Lung (tissue), 12 donors: Measurements from ENCODE around the gene FXYD5. TPM values are rescaled to one million over a fixed set of nuclear protein-coding genes. Genes with fewer than 3 reads are reported as not detected.

Experiments used
- ATAC-seq: fragments of 200-7000 bp; cut with Tn5 transposase; one replicate; pipeline ENCODE4 v1.9.1; 2020; ENCODE audit warnings: moderate number of reproducible peaks; ENCODE audit not compliant: insufficient read depth, low FRiP score
- DNase-seq, 3 donors: peaks; one replicate each; pipeline ENCODE4 v3.0.0-alpha.2; 2013 to 2017
- H3K27ac ChIP-seq, 2 donors: one replicate each; pipeline ENCODE4 v1.5.1; 2013; ENCODE audit warnings: mild to moderate bottlenecking in 2 of 2, moderate library complexity in 2 of 2, control low read depth in 1 of 2, inconsistent platforms in 1 of 2, low read depth in 1 of 2, low read length in 1 of 2
- H3K27me3 ChIP-seq, 3 donors: one replicate each; pipeline ENCODE4 v1.5.1; 2013; ENCODE audit warnings: low read length in 2 of 3; ENCODE audit not compliant: control insufficient read depth in 3 of 3, insufficient read depth in 3 of 3
- H3K36me3 ChIP-seq, 4 donors: one replicate each; pipeline ENCODE4 v1.5.1; 2013; ENCODE audit warnings: low read length in 4 of 4, mild to moderate bottlenecking in 1 of 4, moderate library complexity in 1 of 4; ENCODE audit not compliant: control insufficient read depth in 4 of 4, insufficient read depth in 4 of 4
- H3K4me1 ChIP-seq, 5 donors: one replicate each; pipeline ENCODE4 v1.5.1; 2013; ENCODE audit warnings: low read length in 5 of 5, mild to moderate bottlenecking in 2 of 5, moderate library complexity in 1 of 5; ENCODE audit not compliant: control insufficient read depth in 5 of 5, insufficient read depth in 5 of 5
- H3K4me3 ChIP-seq: one replicate; pipeline ENCODE4 v1.5.1; 2013; ENCODE audit warnings: mild to moderate bottlenecking, control low read depth, moderate library complexity
- H3K9ac ChIP-seq, 2 donors: one replicate each; pipeline ENCODE4 v1.5.1; 2013; ENCODE audit warnings: low read length in 2 of 2, control low read depth in 1 of 2; ENCODE audit not compliant: insufficient read depth in 1 of 2
- H3K9me3 ChIP-seq, 4 donors: one replicate each; pipeline ENCODE4 v1.5.1; 2013; ENCODE audit warnings: low read length in 3 of 4, mild to moderate bottlenecking in 1 of 4, moderate library complexity in 1 of 4; ENCODE audit not compliant: control insufficient read depth in 4 of 4, insufficient read depth in 3 of 4
- CTCF ChIP-seq: IDR thresholded peaks from 2 replicates; pipeline ENCODE4 v1.5.1; 2012; ENCODE audit warnings: mild to moderate bottlenecking; ENCODE audit errors: control extremely low read depth, extremely low read depth
- WGBS, 2 donors: extraction: QIAGEN DNeasy Blood & Tissue Kit; methylation state at CpG; one replicate each; pipeline ENCODE4 v1.1.7; 2013; 5-methylcytosine and 5-hydroxymethylcytosine counted together
- polyA plus RNA-seq, 2 donors: library from polyadenylated mRNA; stranded (reverse); fragments of 200-250 nt; gene quantifications; one replicate each; pipeline ENCODE4 v1.2.1, GENCODE V29; 2013
- total RNA-seq, 2 donors: library from RNA; depleted of rRNA in 1 of 2; stranded (reverse); fragments of >200 nt in 1 of 2; gene quantifications; one replicate each; pipeline ENCODE4 v1.2.1, GENCODE V29; 2014 to 2021
- donor health status: control.
- donor health status: control.
- donor health status: Bipolar disorder and iron deficiency.
- donor health status: healthy.
- donor health status: DM: yes; HTN: yes; CAD: no.

Gene FXYD5
- total and polyA plus RNA-seq, 4 donors: 9.9 to 203 (median 138) TPM

- DNase-seq (no peak), ATAC-seq (no peak)
- TF ChIP-seq CTCF: no peak
- peaks cover 0 to 50% (median 5%) of the 10 kb centered on the region in 4 donors for H3K36me3 ChIP-seq
- peaks cover 0 to 20% (median 4%) of the 10 kb centered on the region in 4 donors for H3K9me3 ChIP-seq
- no peak overlapping the region for H3K27ac ChIP-seq
- peaks cover 0 to 20% (median 7%) of the 10 kb centered on the region in 3 donors for H3K27me3 ChIP-seq
- no peak overlapping the region for H3K9ac ChIP-seq
- H3K4me1 ChIP-seq: peaks cover 0 to 9% (median 2%) of the 10 kb centered on the region in 5 donors
- no peak overlapping the region for H3K4me3 ChIP-seq
- WGBS, 2 donors: 91 to 94% methylated on average over 8 of the region's 8 CpGs
Observed at GRCh38 chr19:35159606-35160005, 5.1 kb downstream of the FXYD5 start.

- ATAC-seq: no peak
- no peak overlapping the region for H3K4me3 ChIP-seq
- TF ChIP-seq CTCF: no peak
- H3K9ac ChIP-seq: no peak overlapping the region
- peaks cover 0 to 14% (median 2%) of the 10 kb centered on the region in 3 donors for H3K27me3 ChIP-seq
- 92 to 95% methylated on average over 9 of the region's 9 CpGs for WGBS, 2 donors
- H3K27ac ChIP-seq: no peak overlapping the region
- peaks cover 0 to 22% (median 6%) of the 10 kb centered on the region in 4 donors for H3K9me3 ChIP-seq
- peaks cover 0 to 5% (median 0%) of the 10 kb centered on the region in 5 donors for H3K4me1 ChIP-seq
- H3K36me3 ChIP-seq: peaks cover 0 to 55% (median 6%) of the 10 kb centered on the region in 4 donors
- DNase-seq: no peak
Observed at GRCh38 chr19:35160629-35161433, 6.3 kb downstream of the FXYD5 start.

GRCh38 chr19:35161434-35161743 lies 6.9 kb downstream of the FXYD5 start:
- ATAC-seq (no peak), DNase-seq (no peak)
- peaks cover 0 to 8% (median 0%) of the 10 kb centered on the region in 3 donors for H3K27me3 ChIP-seq
- peaks cover 0 to 27% (median 11%) of the 10 kb centered on the region in 4 donors for H3K9me3 ChIP-seq
- H3K4me1 ChIP-seq: peaks cover 0 to 4% (median 0%) of the 10 kb centered on the region in 5 donors
- WGBS, 2 donors: 93% methylated on average over 2 of the region's 2 CpGs
- H3K27ac ChIP-seq: no peak overlapping the region
- H3K9ac ChIP-seq: no peak overlapping the region
- peaks cover 0 to 60% (median 9%) of the 10 kb centered on the region in 4 donors for H3K36me3 ChIP-seq
- TF ChIP-seq CTCF: no peak
- no peak overlapping the region for H3K4me3 ChIP-seq
